ENCODE data around the gene CEACAM18.

The CEACAM18 gene

DNA sequence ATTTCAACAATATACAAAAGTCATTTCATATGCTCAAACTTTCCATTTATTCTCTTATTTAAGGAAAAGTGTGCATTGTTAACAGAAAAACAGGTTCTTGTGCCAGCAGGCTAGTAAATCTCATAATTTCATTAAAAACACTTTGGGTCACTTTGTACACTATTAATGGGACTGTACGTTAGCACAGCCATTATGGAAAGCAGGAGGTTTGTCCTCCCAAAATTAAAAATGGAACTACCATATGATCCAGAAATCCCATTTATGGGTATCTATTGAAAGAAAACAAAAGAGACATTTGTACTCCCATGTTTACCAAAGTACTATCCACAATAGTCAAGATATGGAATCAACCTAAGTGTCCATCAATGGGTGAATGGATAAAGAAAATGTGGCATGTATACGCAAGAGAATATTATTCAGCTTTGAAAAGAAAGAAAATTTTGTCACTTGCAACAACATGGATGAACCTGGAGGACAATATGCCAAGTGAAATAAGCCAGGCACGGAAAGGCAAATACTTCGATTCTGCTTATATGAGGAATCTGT lies 61.6 kb downstream of the CEACAM18 start:
- DNase-seq, result no peak

All from CD4-positive, alpha-beta T cell treated with Interleukin-4 for 1 hour (primary cell).